ENCODE data around the gene C3orf38. TPM values are rescaled to one million over a fixed set of nuclear protein-coding genes. Genes with fewer than 3 reads are reported as not detected.

C3orf38 gene
- total and polyA plus RNA-seq, 9 of the 15 experiments (the other 6 are each of a cell fraction or from before 2014, with no cell fraction given) = 8.7 to 22.1 (median 16.2) TPM

DNA sequence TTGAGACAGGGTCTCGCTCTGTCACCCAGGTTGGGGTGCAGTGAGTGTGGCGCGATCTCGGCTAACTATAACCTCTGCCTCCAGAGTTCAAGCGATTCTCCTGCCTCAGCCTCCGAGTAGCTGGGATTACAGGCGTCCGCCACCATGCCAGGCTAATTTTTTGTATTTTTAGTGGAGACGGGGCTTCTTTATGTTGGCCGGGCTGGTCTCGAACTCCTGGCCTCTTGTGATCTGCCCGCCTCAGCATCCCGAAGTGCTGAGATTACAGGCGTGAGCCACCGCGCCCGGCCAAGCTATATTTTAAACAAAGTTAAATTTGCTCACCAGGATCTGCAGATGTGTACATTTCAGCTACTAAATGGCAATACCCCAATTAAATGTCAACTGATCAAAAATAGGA lies 1.1 kb upstream of the C3orf38 start (continued):
- no peak for TF ChIP-seq CLOCK (CRISPR knock-in tag; IDR thresholded peaks at IDR 0.05; ENCODE audit: borderline replicate concordance)
- no peak for TF ChIP-seq REST (IDR thresholded peaks at IDR 0.05; ENCODE audit: borderline replicate concordance)
- TF ChIP-seq REST (CRISPR knock-in tag; IDR thresholded peaks at IDR 0.05; ENCODE audit: low read depth) = no peak
- TF ChIP-seq CCAR2 (IDR thresholded peaks at IDR 0.05; ENCODE audit: low read depth, low read length) = no peak
